ENCODE measurements around the gene PTPRM.

PTPRM gene

DNA sequence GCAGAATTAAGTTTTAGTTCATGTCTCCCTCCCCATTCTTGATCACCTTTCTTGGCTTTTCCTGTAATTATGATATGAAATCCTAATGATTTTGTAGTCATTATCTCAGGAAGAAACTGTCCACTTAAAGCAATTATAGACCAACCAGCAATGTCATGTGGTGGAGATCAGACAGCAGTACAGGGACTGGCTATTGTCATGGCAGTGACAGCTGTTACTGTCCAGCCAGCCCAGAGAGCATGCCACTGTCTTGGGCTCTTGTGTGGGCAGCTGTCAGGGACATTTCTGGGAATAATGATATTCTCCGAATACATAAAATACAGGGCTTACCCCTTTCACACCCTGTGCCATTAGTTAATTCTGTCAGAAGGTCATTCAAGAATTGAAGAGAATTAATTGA, 686.8 kb downstream of the PTPRM start:
- TF ChIP-seq JUND (IDR thresholded peaks at IDR 0.05; ENCODE audit: low read depth), result no peak
- in situ Hi-C loops (cut with HindIII; ENCODE audit: low pct_unique_long_range_greater_than_20kb, low sequenced_read_pairs), result no loop called here
- no peak for DNase-seq (ENCODE audit: low read depth in 1 of 2, low spot score in 1 of 2)

- no peak for DNase-seq (ENCODE audit: low read depth in 1 of 2, low spot score in 1 of 2)
- in situ Hi-C loops (cut with HindIII; ENCODE audit: low pct_unique_long_range_greater_than_20kb, low sequenced_read_pairs), result no loop called here
- no peak for TF ChIP-seq JUND (IDR thresholded peaks at IDR 0.05; ENCODE audit: low read depth)
These were observed 687.5 kb downstream of the PTPRM start for GRCh38 chr18:8254654-8255053.

DNA sequence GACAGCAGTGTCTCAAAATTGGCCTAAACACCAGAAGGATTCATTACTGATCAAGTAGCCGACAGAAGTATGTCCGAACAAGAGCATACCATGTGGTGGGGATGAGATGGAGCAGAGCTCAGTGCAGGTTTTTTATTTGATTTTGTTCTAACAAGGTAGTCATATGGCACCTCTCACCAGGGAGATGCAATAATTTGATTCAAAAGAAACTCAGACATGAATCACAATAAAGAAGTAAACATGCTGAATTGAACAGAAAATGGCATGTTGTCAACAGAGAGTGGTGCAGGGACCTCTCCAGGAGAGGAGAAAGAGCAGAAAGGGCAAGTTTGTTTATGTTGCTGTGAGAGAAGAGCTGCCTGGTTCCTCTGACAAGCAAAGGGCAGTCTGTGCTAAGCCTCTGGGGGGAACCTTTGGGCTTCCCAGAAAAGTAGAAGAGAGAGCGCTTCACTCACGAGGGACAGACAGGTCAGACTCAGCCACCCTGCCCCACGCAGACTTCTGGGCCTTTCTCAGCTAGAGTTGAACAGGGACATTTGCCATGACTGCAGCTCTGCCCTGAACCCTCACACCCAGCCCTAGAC, 690.8 kb downstream of the PTPRM start:
- TF ChIP-seq JUND (IDR thresholded peaks at IDR 0.05; ENCODE audit: low read depth), result no peak
- in situ Hi-C loops (cut with HindIII; ENCODE audit: low pct_unique_long_range_greater_than_20kb, low sequenced_read_pairs), result no loop called here
- DNase-seq (ENCODE audit: low read depth in 1 of 2, low spot score in 1 of 2), result no peak

GRCh38 chr18:8260319-8260718, 693.2 kb downstream of the PTPRM start:
- in situ Hi-C loops (cut with HindIII; ENCODE audit: low pct_unique_long_range_greater_than_20kb, low sequenced_read_pairs), result no loop called here
- DNase-seq (ENCODE audit: low read depth in 1 of 2, low spot score in 1 of 2), result peak in 1 of 2 experiments; percentile 6
- TF ChIP-seq JUND (IDR thresholded peaks at IDR 0.05; ENCODE audit: low read depth), result no peak

DNA sequence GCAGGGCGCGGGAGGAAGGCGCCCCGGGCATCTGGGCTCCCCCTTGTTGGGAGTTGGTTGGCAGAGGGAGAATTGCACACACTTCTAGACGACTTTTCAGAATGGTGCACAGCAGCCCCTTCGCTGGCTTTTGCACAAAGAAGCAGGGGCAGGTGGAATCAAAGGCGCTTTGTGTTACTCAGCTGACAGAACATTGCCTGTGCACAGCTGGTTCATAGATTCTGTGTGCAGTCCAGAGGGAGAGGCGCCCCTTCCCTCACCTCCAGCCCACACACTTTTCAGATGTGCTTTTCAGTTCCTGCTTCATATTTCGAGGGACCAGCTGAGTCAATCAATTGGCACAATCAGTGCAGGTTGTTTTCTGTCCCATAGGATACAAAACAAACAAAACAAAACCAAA, 693.7 kb downstream of the PTPRM start:
- TF ChIP-seq JUND (IDR thresholded peaks at IDR 0.05; ENCODE audit: low read depth), result no peak
- in situ Hi-C loops (cut with HindIII; ENCODE audit: low pct_unique_long_range_greater_than_20kb, low sequenced_read_pairs), result no loop called here
- DNase-seq (ENCODE audit: low read depth in 1 of 2, low spot score in 1 of 2), result no peak

GRCh38 chr18:8261651-8262091, 694.6 kb downstream of the PTPRM start:
- no peak for DNase-seq (ENCODE audit: low read depth in 1 of 2, low spot score in 1 of 2)
- in situ Hi-C loops (cut with HindIII; ENCODE audit: low pct_unique_long_range_greater_than_20kb, low sequenced_read_pairs), result no loop called here
- no peak for TF ChIP-seq JUND (IDR thresholded peaks at IDR 0.05; ENCODE audit: low read depth)

DNA sequence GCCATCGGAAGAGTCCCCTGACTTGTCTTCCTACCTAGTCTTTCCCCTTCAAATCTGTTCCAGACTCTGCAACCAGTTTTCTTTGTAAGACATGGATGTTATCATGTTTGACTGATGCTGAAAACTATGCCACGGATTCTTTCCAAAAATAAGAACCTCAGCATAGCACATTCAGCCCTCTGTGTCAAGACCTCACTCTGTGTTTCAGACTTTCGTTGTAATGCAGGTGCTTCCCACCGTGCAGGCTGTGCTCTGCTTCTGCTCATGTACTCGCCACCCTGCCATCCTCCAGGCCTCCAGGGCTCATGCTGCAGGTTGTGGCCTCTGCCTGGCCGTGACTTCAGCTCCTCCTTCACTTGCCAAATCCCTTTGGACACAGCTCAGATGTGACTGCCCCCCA, 695.1 kb downstream of the PTPRM start:
- in situ Hi-C loops (cut with HindIII; ENCODE audit: low pct_unique_long_range_greater_than_20kb, low sequenced_read_pairs), result no loop called here
- DNase-seq (ENCODE audit: low read depth in 1 of 2, low spot score in 1 of 2), result no peak
- TF ChIP-seq JUND (IDR thresholded peaks at IDR 0.05; ENCODE audit: low read depth), result no peak

- in situ Hi-C loops (cut with HindIII; ENCODE audit: low pct_unique_long_range_greater_than_20kb, low sequenced_read_pairs), result no loop called here
- TF ChIP-seq JUND (IDR thresholded peaks at IDR 0.05; ENCODE audit: low read depth), result no peak
- no peak for DNase-seq (ENCODE audit: low read depth in 1 of 2, low spot score in 1 of 2)
These were observed 697.0 kb downstream of the PTPRM start for GRCh38 chr18:8264116-8264515.

DNA sequence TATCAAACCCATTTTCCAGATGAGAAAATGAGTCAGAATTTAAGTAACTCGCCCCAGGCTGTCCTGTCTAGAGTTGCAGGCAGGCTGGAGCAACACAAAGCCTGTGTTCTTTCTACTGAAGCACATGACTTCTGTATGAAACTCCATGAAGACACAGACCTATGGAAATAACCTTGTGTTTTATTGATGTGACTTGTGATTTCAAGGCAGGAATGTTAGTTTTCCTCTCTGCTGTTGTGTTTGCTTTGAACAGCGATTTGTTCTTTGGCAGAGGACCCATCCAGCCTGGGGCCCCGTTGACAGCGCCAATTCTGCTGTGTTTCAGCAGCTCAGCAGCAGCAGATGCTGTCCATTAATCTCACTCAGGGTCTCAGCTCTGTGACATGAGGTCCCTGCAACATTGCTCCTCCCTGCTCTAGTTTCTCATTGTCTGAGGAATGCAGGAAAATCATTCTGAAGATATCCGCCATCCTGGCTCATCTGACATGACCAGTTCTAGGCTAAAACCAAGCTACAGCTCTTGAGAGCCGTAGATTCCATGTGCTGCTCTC, 697.8 kb downstream of the PTPRM start:
- no peak for TF ChIP-seq JUND (IDR thresholded peaks at IDR 0.05; ENCODE audit: low read depth)
- in situ Hi-C loops (cut with HindIII; ENCODE audit: low pct_unique_long_range_greater_than_20kb, low sequenced_read_pairs), result no loop called here
- no peak for DNase-seq (ENCODE audit: low read depth in 1 of 2, low spot score in 1 of 2)

DNA sequence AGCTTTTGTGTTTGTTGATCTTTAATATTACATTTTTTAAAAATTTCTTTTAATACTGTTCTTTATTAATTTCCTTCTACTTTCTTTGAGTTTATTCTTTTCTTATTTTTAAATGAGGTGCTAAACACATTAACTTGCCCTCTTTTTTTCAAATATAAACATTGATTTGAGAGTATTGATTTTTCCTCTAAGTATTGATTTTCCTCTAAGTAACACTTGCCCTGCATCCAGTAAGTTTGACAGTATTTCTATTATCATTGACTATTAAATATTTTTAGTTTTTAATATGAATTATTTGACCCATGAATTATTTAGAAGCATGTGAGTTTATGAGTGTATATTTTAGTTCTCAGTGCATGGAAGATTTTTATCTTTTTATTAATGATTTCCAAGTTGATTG, 705.1 kb downstream of the PTPRM start:
- no peak for DNase-seq (ENCODE audit: low read depth in 1 of 2, low spot score in 1 of 2)
- in situ Hi-C loops (cut with HindIII; ENCODE audit: low pct_unique_long_range_greater_than_20kb, low sequenced_read_pairs), result no loop called here
- TF ChIP-seq JUND (IDR thresholded peaks at IDR 0.05; ENCODE audit: low read depth), result no peak

GRCh38 chr18:8274370-8274769, 707.3 kb downstream of the PTPRM start:
- in situ Hi-C loops (cut with HindIII; ENCODE audit: low pct_unique_long_range_greater_than_20kb, low sequenced_read_pairs), result no loop called here

GRCh38 chr18:8276406-8276805, 709.3 kb downstream of the PTPRM start:
- TF ChIP-seq JUND (IDR thresholded peaks at IDR 0.05; ENCODE audit: low read depth), result no peak
- no peak for DNase-seq (ENCODE audit: low read depth in 1 of 2, low spot score in 1 of 2)
- in situ Hi-C loops (cut with HindIII; ENCODE audit: low pct_unique_long_range_greater_than_20kb, low sequenced_read_pairs), result no loop called here

More at GRCh38 chr18:8274370-8274769, 707.3 kb downstream of the PTPRM start:
- no peak for TF ChIP-seq JUND (IDR thresholded peaks at IDR 0.05; ENCODE audit: low read depth)
- no peak for DNase-seq (ENCODE audit: low read depth in 1 of 2, low spot score in 1 of 2)

DNA sequence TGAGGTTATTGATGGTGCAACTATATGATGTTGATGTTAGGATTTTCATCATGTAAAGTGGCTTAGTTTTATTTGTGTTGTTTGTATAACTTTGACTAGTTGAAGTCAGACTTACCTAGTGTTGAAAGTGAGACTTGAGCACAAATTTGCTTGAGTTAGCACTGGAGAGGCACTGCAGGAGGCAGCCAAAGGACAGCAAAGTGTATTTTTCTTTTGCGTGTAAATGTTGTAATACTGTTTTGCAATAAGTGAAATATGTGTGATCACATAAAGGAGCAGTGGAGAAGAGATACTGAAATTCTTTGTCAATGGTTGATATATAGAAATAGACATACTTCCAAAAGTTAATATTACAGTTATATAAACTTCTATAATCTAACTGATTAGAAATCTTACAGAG, 710.2 kb downstream of the PTPRM start:
- in situ Hi-C loops (cut with HindIII; ENCODE audit: low pct_unique_long_range_greater_than_20kb, low sequenced_read_pairs), result no loop called here
- no peak for DNase-seq (ENCODE audit: low read depth in 1 of 2, low spot score in 1 of 2)
- no peak for TF ChIP-seq JUND (IDR thresholded peaks at IDR 0.05; ENCODE audit: low read depth)

GRCh38 chr18:8279346-8279745, 712.2 kb downstream of the PTPRM start:
- no peak for TF ChIP-seq JUND (IDR thresholded peaks at IDR 0.05; ENCODE audit: low read depth)
- in situ Hi-C loops (cut with HindIII; ENCODE audit: low pct_unique_long_range_greater_than_20kb, low sequenced_read_pairs), result no loop called here
- DNase-seq (ENCODE audit: low read depth in 1 of 2, low spot score in 1 of 2), result no peak
